HEK293 (cell line): ENCODE measurements around the gene GBX1.

Experiments
- CTCF ChIA-PET: fragments of 350-600 bp; formaldehyde crosslinking; extraction: SDS; loops from one replicate; lab custom pipeline; 2021; ENCODE audit warnings: antibody characterized with exemption; lab: Yijun Ruan, JAX
- POLR2A ChIA-PET: fragments of 300-600 bp; formaldehyde crosslinking; extraction: SDS; loops from one replicate; lab custom pipeline; 2020; ENCODE audit warnings: antibody characterized with exemption, inconsistent platforms; lab: Yijun Ruan, JAX
- H3K27ac ChIP-seq: fragments of 200-500 bp; sonication (Bioruptor generic); 2 replicates; pipeline ENCODE4 v1.5.1; 2014; ENCODE audit warnings: low read depth, low read length, control low read depth, inconsistent platforms; ENCODE audit errors: extremely low read depth
- H3K36me3 ChIP-seq, 2 experiments: fragments of 200-500 bp in 1 of 2; sonication (Bioruptor generic) in 1 of 2; 1 replicate in 1 of 2; 2 replicates in 1 of 2; pipeline ENCODE4 v1.5.1; 2014 to 2017; ENCODE audit warnings: inconsistent platforms in 2 of 2, low read length in 2 of 2; ENCODE audit not compliant: control insufficient read depth in 2 of 2, insufficient read depth in 1 of 2
- H3K4me1 ChIP-seq: fragments of 200-500 bp; sonication (Bioruptor generic); 2 replicates; pipeline ENCODE4 v1.5.1; 2014; ENCODE audit warnings: mild to moderate bottlenecking, low read length, inconsistent platforms; ENCODE audit not compliant: control insufficient read depth, insufficient read depth
- H3K4me3 ChIP-seq: 2 replicates; pipeline ENCODE4 v1.5.1; 2011; ENCODE audit warnings: low read depth, mild to moderate bottlenecking, control low read depth, low read length, moderate library complexity
- H3K9me3 ChIP-seq: fragments of 200-500 bp; sonication (Bioruptor generic); 2 replicates; pipeline ENCODE4 v1.5.1; 2014; ENCODE audit warnings: low read depth, low read length, inconsistent platforms; ENCODE audit not compliant: control insufficient read depth, insufficient read depth
- KLF1 ChIP-seq: fragments of 450-650 bp; formaldehyde crosslinking; IDR thresholded peaks from 2 replicates; pipeline ENCODE4 v1.5.1; 2016; ENCODE audit warnings: missing biosample characterization, missing genetic modification characterization
- PRDM1 ChIP-seq: fragments of 450-650 bp; formaldehyde crosslinking; IDR thresholded peaks from 2 replicates; pipeline ENCODE4; 2016; ENCODE audit warnings: missing biosample characterization, missing genetic modification characterization
- PRDM4 ChIP-seq: fragments of 450-650 bp; formaldehyde crosslinking; IDR thresholded peaks from 2 replicates; pipeline ENCODE4 v1.5.1; 2017; ENCODE audit warnings: missing biosample characterization, missing genetic modification characterization
- ZIC2 ChIP-seq: fragments of 450-650 bp; formaldehyde crosslinking; IDR thresholded peaks from 2 replicates; pipeline ENCODE4 v1.5.1; 2016; ENCODE audit warnings: missing biosample characterization, missing genetic modification characterization
- ZNF10 ChIP-seq: fragments of 450-650 bp; formaldehyde crosslinking; IDR thresholded peaks from 2 replicates; pipeline ENCODE4 v1.5.1; 2017; ENCODE audit warnings: missing biosample characterization, missing genetic modification characterization
- ZNF202 ChIP-seq: fragments of 450-650 bp; formaldehyde crosslinking; IDR thresholded peaks from 2 replicates; pipeline ENCODE4 v1.5.1; 2016; ENCODE audit warnings: missing biosample characterization, missing genetic modification characterization, borderline replicate concordance
- ZNF23 ChIP-seq: fragments of 450-650 bp; formaldehyde crosslinking; IDR thresholded peaks from 2 replicates; pipeline ENCODE4 v1.5.1; 2016; ENCODE audit warnings: missing biosample characterization, missing genetic modification characterization, borderline replicate concordance
- ZNF341 ChIP-seq: fragments of 450-650 bp; formaldehyde crosslinking; IDR thresholded peaks from 2 replicates; pipeline ENCODE4; 2016; ENCODE audit warnings: low read depth, missing biosample characterization, missing genetic modification characterization
- ZNF354C ChIP-seq: fragments of 450-650 bp; formaldehyde crosslinking; IDR thresholded peaks from 2 replicates; pipeline ENCODE4 v1.5.1; 2016; ENCODE audit warnings: missing biosample characterization, missing genetic modification characterization, low read depth, borderline replicate concordance
- ZNF473 ChIP-seq: fragments of 450-650 bp; formaldehyde crosslinking; IDR thresholded peaks from 2 replicates; pipeline ENCODE4 v1.5.1; 2017; ENCODE audit warnings: missing biosample characterization, missing genetic modification characterization
- ZNF571 ChIP-seq: fragments of 450-650 bp; formaldehyde crosslinking; IDR thresholded peaks from 2 replicates; pipeline ENCODE4 v1.5.0; 2017; ENCODE audit warnings: missing biosample characterization, missing genetic modification characterization

GBX1 gene

GRCh38 chr7:151138153-151138851 is 29.2 kb downstream of the GBX1 start:
- H3K9me3 ChIP-seq: no peaks in the 10 kb centered on the region
- CTCF ChIA-PET: interaction anchor here (1.3 to 1.4 kb wide), 2 partner anchors 14 to 34 kb away, joined by 3 to 4 read pairs; no protein-coding TSS in a partner anchor
- TF ChIP-seq ZNF571 (tag by site-specific recombination): no peak
- peak; percentile 23; the same call in 1 of the 2 replicates for TF ChIP-seq KLF1 (tag by site-specific recombination)
- no peak for TF ChIP-seq ZNF354C
- TF ChIP-seq, all 188 proteins: peak for 1
- Histone ChIP-seq H3K36me3 (peaks cover 0 to 100% of the 10 kb centered on the region in 2 experiments; a peak in 1 of 3 replicates), H3K27ac (no peak overlapping the region), H3K4me3 (no peak overlapping the region), H3K4me1 (no peaks in the 10 kb centered on the region)
- POLR2A ChIA-PET: interaction anchor here (0.7 kb wide), 1 partner anchor 288 kb away, joined by 3 read pairs; no protein-coding TSS in a partner anchor

GRCh38 chr7:151137791-151138152 is 29.7 kb downstream of the GBX1 start:
- POLR2A ChIA-PET: interaction anchor here (0.7 kb wide), 1 partner anchor 289 kb away, joined by 3 read pairs; no protein-coding TSS in a partner anchor
- TF ChIP-seq ZNF473 (tag by site-specific recombination) (no peak), ZNF10 (peak; percentile 83)
- H3K4me1 ChIP-seq: no peaks in the 10 kb centered on the region
- H3K4me3 ChIP-seq: no peak overlapping the region
- CTCF ChIA-PET: interaction anchor here (1.3 kb wide), 1 partner anchor 14 kb away, joined by 4 read pairs; no protein-coding TSS in a partner anchor
- peaks cover 0 to 100% of the 10 kb centered on the region in 2 experiments; a peak in 1 of 3 replicates for H3K36me3 ChIP-seq
- no peaks in the 10 kb centered on the region for H3K9me3 ChIP-seq
- H3K27ac ChIP-seq: no peak overlapping the region

- TF ChIP-seq ZNF23 (no peak), ZNF341 (peak; percentile 43; the same call in 1 of the 2 replicates), ZIC2 (tag by site-specific recombination) (peak; percentile 43)
- Histone ChIP-seq H3K4me3 (no peak overlapping the region), H3K9me3 (no peaks in the 10 kb centered on the region), H3K36me3 (peaks cover 0 to 100% of the 10 kb centered on the region in 2 experiments; a peak in 1 of 3 replicates), H3K4me1 (no peaks in the 10 kb centered on the region), H3K27ac (no peak overlapping the region)
- ChIA-PET POLR2A (no interaction called here), CTCF (interaction anchor here (1.3 kb wide), 1 partner anchor 13 kb away, joined by 4 read pairs; no protein-coding TSS in a partner anchor)
Measured at GRCh38 chr7:151137076-151137675, 30.3 kb downstream of the GBX1 start.

- Histone ChIP-seq H3K4me3 (no peak overlapping the region), H3K9me3 (no peaks in the 10 kb centered on the region), H3K27ac (no peak overlapping the region), H3K4me1 (no peaks in the 10 kb centered on the region), H3K36me3 (peaks cover 0 to 100% of the 10 kb centered on the region in 2 experiments; a peak in 1 of 3 replicates)
- ChIA-PET CTCF (no interaction called here), POLR2A (no interaction called here)
- TF ChIP-seq PRDM4 (tag by site-specific recombination): peak; percentile 52; the same call in 1 of the 2 replicates
- no peak for TF ChIP-seq ZNF202
- TF ChIP-seq PRDM1: peak; percentile 63; the same call in 1 of the 2 replicates
Measured at GRCh38 chr7:151135866-151136843, 31.3 kb downstream of the GBX1 start.
